ENCODE data around the gene MMADHC.
"Not testable (repeated sequence)": the region's sequence is repeated elsewhere in the genome, so short reads cannot be mapped to it uniquely, and the experiment has no call there.

MMADHC gene

DNA sequence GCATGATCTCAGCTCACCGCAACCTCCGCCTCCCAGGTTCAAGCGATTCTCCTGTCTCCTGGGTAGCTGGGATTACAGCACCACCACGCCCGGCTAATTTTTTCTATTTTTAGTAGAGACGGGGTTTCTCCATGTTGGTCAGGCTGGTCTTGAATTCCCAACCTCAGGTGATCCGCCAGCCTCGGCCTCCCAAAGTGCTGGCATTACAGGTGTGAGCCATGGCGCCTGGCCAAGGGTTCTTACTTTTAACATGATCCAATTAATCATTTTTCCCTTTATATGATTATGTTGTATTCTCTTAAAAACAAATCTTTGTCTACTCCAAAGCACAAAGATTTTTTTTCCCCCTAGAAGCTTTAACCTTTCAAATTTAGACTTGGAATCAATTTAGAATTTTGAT, 21.9 kb downstream of the MMADHC start:
- not testable (repeated sequence) for H3K27me3 ChIP-seq (ENCODE audit: insufficient read depth, poor library complexity, severe bottlenecking); H3K4me3 ChIP-seq (replicated peaks; ENCODE audit: insufficient read depth, low read length); DNase-seq (ENCODE audit: low read depth in 1 of 2, low spot score in 1 of 2); H3K27ac ChIP-seq (replicated peaks)

DNA sequence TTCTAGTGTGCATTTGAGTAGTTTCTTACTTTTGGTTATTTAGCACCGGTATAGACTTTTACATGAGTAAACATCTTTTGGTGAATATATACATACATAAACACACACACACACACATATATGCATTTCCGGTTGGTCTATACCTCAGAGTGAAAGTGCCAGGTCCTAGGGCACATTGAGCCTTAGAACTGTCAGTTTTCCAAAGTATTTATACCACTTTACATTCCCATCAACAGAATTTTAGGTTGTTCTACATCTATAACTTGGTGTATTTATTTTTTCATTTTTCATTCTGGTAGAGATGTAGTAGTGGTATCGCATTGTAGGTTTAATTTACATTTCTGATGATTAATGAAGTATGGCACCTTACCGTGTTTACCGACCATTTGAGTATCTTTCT, 22.6 kb downstream of the MMADHC start:
- no peak overlapping the region for H3K27ac ChIP-seq (replicated peaks)
- H3K27me3 ChIP-seq (ENCODE audit: insufficient read depth, poor library complexity, severe bottlenecking): no peaks in the 10 kb centered on the region
- TF ChIP-seq SPI1 (IDR thresholded peaks at IDR 0.05; ENCODE audit: borderline replicate concordance, low read depth) (no peak), POLR2AphosphoS5 (IDR thresholded peaks at IDR 0.05; ENCODE audit: low read depth) (no peak), GABPA (IDR thresholded peaks at IDR 0.05; ENCODE audit: low read depth) (no peak)
- TF ChIP-seq, protein P1, sequence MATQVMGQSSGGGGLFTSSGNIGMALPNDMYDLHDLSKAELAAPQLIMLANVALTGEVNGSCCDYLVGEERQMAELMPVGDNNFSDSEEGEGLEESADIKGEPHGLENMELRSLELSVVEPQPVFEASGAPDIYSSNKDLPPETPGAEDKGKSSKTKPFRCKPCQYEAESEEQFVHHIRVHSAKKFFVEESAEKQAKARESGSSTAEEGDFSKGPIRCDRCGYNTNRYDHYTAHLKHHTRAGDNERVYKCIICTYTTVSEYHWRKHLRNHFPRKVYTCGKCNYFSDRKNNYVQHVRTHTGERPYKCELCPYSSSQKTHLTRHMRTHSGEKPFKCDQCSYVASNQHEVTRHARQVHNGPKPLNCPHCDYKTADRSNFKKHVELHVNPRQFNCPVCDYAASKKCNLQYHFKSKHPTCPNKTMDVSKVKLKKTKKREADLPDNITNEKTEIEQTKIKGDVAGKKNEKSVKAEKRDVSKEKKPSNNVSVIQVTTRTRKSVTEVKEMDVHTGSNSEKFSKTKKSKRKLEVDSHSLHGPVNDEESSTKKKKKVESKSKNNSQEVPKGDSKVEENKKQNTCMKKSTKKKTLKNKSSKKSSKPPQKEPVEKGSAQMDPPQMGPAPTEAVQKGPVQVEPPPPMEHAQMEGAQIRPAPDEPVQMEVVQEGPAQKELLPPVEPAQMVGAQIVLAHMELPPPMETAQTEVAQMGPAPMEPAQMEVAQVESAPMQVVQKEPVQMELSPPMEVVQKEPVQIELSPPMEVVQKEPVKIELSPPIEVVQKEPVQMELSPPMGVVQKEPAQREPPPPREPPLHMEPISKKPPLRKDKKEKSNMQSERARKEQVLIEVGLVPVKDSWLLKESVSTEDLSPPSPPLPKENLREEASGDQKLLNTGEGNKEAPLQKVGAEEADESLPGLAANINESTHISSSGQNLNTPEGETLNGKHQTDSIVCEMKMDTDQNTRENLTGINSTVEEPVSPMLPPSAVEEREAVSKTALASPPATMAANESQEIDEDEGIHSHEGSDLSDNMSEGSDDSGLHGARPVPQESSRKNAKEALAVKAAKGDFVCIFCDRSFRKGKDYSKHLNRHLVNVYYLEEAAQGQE (IDR thresholded peaks at IDR 0.05; ENCODE audit: insufficient replicate concordance, low read depth): no peak
- TF ChIP-seq, protein P2, sequence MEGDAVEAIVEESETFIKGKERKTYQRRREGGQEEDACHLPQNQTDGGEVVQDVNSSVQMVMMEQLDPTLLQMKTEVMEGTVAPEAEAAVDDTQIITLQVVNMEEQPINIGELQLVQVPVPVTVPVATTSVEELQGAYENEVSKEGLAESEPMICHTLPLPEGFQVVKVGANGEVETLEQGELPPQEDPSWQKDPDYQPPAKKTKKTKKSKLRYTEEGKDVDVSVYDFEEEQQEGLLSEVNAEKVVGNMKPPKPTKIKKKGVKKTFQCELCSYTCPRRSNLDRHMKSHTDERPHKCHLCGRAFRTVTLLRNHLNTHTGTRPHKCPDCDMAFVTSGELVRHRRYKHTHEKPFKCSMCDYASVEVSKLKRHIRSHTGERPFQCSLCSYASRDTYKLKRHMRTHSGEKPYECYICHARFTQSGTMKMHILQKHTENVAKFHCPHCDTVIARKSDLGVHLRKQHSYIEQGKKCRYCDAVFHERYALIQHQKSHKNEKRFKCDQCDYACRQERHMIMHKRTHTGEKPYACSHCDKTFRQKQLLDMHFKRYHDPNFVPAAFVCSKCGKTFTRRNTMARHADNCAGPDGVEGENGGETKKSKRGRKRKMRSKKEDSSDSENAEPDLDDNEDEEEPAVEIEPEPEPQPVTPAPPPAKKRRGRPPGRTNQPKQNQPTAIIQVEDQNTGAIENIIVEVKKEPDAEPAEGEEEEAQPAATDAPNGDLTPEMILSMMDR (IDR thresholded peaks at IDR 0.05; ENCODE audit: insufficient read depth, low read length): no peak
- H3K4me3 ChIP-seq (replicated peaks; ENCODE audit: insufficient read depth, low read length): no peak overlapping the region
- DNase-seq (ENCODE audit: low read depth in 1 of 2, low spot score in 1 of 2): no peak

DNA sequence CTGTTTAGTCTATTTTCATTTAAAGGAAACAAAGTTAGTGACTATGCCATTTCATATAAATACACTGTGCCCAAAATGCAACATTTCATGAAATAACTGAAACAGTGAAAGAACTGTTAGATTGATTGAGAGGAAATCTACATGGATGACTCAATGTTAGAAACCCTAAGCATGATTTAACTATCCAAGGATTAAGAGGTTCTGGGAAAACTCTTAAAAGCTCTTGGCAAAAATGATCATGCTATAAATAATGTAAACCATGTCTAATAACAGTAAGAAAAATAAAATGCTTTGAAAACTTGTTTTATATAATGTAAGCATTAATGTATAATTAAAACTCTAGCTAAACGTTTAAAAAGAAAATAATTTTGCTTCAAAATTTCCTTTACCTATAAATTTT, 23.5 kb downstream of the MMADHC start:
- no peaks in the 10 kb centered on the region for H3K27me3 ChIP-seq (ENCODE audit: insufficient read depth, poor library complexity, severe bottlenecking)
- no peak overlapping the region for H3K27ac ChIP-seq (replicated peaks)
- H3K4me3 ChIP-seq (replicated peaks; ENCODE audit: insufficient read depth, low read length): no peak overlapping the region
- DNase-seq (ENCODE audit: low read depth in 1 of 2, low spot score in 1 of 2): no peak
- TF ChIP-seq POLR2AphosphoS5 (IDR thresholded peaks at IDR 0.05; ENCODE audit: low read depth) (no peak), SPI1 (IDR thresholded peaks at IDR 0.05; ENCODE audit: borderline replicate concordance, low read depth) (no peak), GABPA (IDR thresholded peaks at IDR 0.05; ENCODE audit: low read depth) (no peak)
- TF ChIP-seq, protein P1 (IDR thresholded peaks at IDR 0.05; ENCODE audit: insufficient replicate concordance, low read depth): no peak
- TF ChIP-seq, protein P2 (IDR thresholded peaks at IDR 0.05; ENCODE audit: insufficient read depth, low read length): no peak

DNA sequence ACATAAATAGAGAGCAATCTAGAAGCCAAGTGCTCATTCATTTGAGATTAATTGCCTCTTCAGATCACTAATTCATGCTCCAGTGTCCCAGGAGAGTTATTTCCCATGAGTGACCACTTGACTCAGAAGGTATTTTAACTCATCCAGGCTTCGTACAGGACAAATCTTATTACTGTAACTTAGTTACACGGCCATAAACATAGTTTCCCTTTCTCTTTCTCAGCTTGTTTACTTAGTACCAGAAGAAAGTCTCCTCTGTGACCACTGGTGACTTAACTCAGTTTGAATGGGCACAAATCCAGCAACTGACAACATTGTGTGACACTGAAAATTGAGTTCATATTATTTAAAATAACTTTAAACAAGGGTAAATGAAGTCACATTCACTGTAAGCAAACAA, 25.3 kb downstream of the MMADHC start:
- no peaks in the 10 kb centered on the region for H3K27me3 ChIP-seq (ENCODE audit: insufficient read depth, poor library complexity, severe bottlenecking)
- no peak overlapping the region for H3K27ac ChIP-seq (replicated peaks)
- DNase-seq (ENCODE audit: low read depth in 1 of 2, low spot score in 1 of 2): no peak
- no peak overlapping the region for H3K4me3 ChIP-seq (replicated peaks; ENCODE audit: insufficient read depth, low read length)
- TF ChIP-seq GABPA (IDR thresholded peaks at IDR 0.05; ENCODE audit: low read depth) (no peak), POLR2AphosphoS5 (IDR thresholded peaks at IDR 0.05; ENCODE audit: low read depth) (no peak), SPI1 (IDR thresholded peaks at IDR 0.05; ENCODE audit: borderline replicate concordance, low read depth) (no peak)
- TF ChIP-seq, protein P1 (IDR thresholded peaks at IDR 0.05; ENCODE audit: insufficient replicate concordance, low read depth): no peak
- TF ChIP-seq, protein P2 (IDR thresholded peaks at IDR 0.05; ENCODE audit: insufficient read depth, low read length): no peak
